H1 (cell line): Measurements from ENCODE around the gene HACD4. TPM values are rescaled to one million over a fixed set of nuclear protein-coding genes. Genes with fewer than 3 reads are reported as not detected.

Experiments used
- CTCF ChIA-PET: fragments of 300-600 bp; sonication (Branson Sonifier 250); formaldehyde crosslinking; loops from one replicate; lab custom pipeline; 2021; ENCODE audit not compliant: partially characterized antibody; lab: Charles Lee
- POLR2A ChIA-PET: fragments of 300-600 bp; sonication (Branson Sonifier 250); formaldehyde crosslinking; loops from one replicate; lab custom pipeline; 2021; ENCODE audit warnings: inconsistent platforms; ENCODE audit not compliant: partially characterized antibody; lab: Charles Lee
- DNase-seq, 2 experiments: peaks; one replicate each; pipeline versions ENCODE4 v3.0.0 to v3.0.0-alpha.2; 2010 to 2022; ENCODE audit warnings: low spot score in 2 of 2, low read depth in 1 of 2, mixed read lengths in 1 of 2
- FAIRE-seq: peaks from 2 replicates; lab custom pipeline; 2011; peaks lifted over from hg19 to GRCh38; lab: Jason Lieb, UNC
- H2AFZ ChIP-seq: 2 replicates; pipeline ENCODE4 v1.8.1; 2012; ENCODE audit warnings: low read length, inconsistent platforms
- H2AK5ac ChIP-seq: 2 replicates; pipeline ENCODE4 v1.6.1; 2013; ENCODE audit warnings: low read depth, low read length
- H2BK120ac ChIP-seq: replicated peaks from 2 replicates; pipeline ENCODE3; 2013; ENCODE audit warnings: low read depth, low read length, inconsistent platforms
- H2BK12ac ChIP-seq: 2 replicates; pipeline ENCODE4 v1.6.1; 2013; ENCODE audit warnings: low read depth, low read length
- H2BK15ac ChIP-seq: 2 replicates; pipeline ENCODE4 v1.6.1; 2013; ENCODE audit warnings: low read length
- H2BK20ac ChIP-seq: 2 replicates; pipeline ENCODE4 v1.6.1; 2013; ENCODE audit warnings: low read length
- H2BK5ac ChIP-seq: 2 replicates; pipeline ENCODE4 v1.6.1; 2013; ENCODE audit warnings: low read depth, low read length
- H3K14ac ChIP-seq: 2 replicates; pipeline ENCODE4 v1.6.1; 2013; ENCODE audit warnings: inconsistent platforms; ENCODE audit not compliant: insufficient read length
- H3K18ac ChIP-seq: 2 replicates; pipeline ENCODE4 v1.6.1; 2013; ENCODE audit warnings: low read length; ENCODE audit errors: extremely low read depth
- H3K23ac ChIP-seq: 2 replicates; pipeline ENCODE4 v1.6.1; 2013; ENCODE audit warnings: inconsistent platforms; ENCODE audit not compliant: insufficient read length
- H3K23me2 ChIP-seq: 2 replicates; pipeline ENCODE4 v1.6.1; 2013; ENCODE audit warnings: low read depth, low read length
- H3K27ac ChIP-seq: 2 replicates; pipeline ENCODE4 v1.6.1; 2011; ENCODE audit warnings: low read depth, low read length, inconsistent platforms
- H3K27me3 ChIP-seq, 4 experiments: replicated peaks in 1 of 4; 1 replicate in 1 of 4; 2 replicates in 3 of 4; pipeline versions ENCODE4 v1.6.1 to v1.8.1; 2011 to 2013; ENCODE audit warnings: low read length in 3 of 4, mild to moderate bottlenecking in 3 of 4, inconsistent platforms in 2 of 4, mixed read lengths in 2 of 4, moderate library complexity in 1 of 4; ENCODE audit not compliant: control insufficient read depth in 3 of 4, insufficient read depth in 3 of 4; ENCODE audit errors: extremely low read depth in 1 of 4
- H3K36me3 ChIP-seq, 4 experiments: 2 replicates each; pipeline versions ENCODE4 v1.6.1 to v1.8.1; 2011 to 2013; ENCODE audit warnings: mild to moderate bottlenecking in 4 of 4, low read length in 3 of 4, moderate library complexity in 2 of 4, control low read depth in 1 of 4, inconsistent platforms in 1 of 4; ENCODE audit not compliant: insufficient read depth in 4 of 4, control insufficient read depth in 2 of 4
- H3K4ac ChIP-seq: replicated peaks from 2 replicates; pipeline ENCODE3; 2013; ENCODE audit warnings: low read length, low read depth, mixed read lengths, inconsistent platforms; ENCODE audit not compliant: insufficient read length
- H3K4me1 ChIP-seq, 4 experiments: replicated peaks in 1 of 4; 1 replicate in 1 of 4; 2 replicates in 3 of 4; pipeline versions ENCODE4 v1.6.1 to v1.8.1; 2011 to 2013; ENCODE audit warnings: low read length in 3 of 4, inconsistent platforms in 2 of 4, mixed read lengths in 1 of 4; ENCODE audit not compliant: insufficient read depth in 4 of 4, control insufficient read depth in 3 of 4
- H3K4me2 ChIP-seq, 2 experiments: 2 replicates each; pipeline versions ENCODE4 v1.6.1 to v1.8.1; 2011 to 2013; ENCODE audit warnings: low read depth in 2 of 2, low read length in 2 of 2, control low read depth in 1 of 2, inconsistent platforms in 1 of 2, mild to moderate bottlenecking in 1 of 2; ENCODE audit not compliant: insufficient read depth in 1 of 2
- H3K4me3 ChIP-seq, 4 experiments: fragments of 200-600, 300-600 bp in 1 of 4; sonication (generic), shearing (Covaris generic), sonication (Bioruptor Twin) in 1 of 4; 2 replicates each; pipeline versions ENCODE4 v1.5.1 to v1.8.1; 2011 to 2016; ENCODE audit warnings: low read length in 4 of 4, low read depth in 3 of 4, control low read depth in 2 of 4, inconsistent platforms in 2 of 4, mild to moderate bottlenecking in 2 of 4, mixed read lengths in 1 of 4, moderate library complexity in 1 of 4; ENCODE audit not compliant: insufficient read depth in 2 of 4; ENCODE audit errors: extremely low read depth in 1 of 4
- H3K56ac ChIP-seq: replicated peaks from 2 replicates; pipeline ENCODE3; 2013; ENCODE audit warnings: low read depth, mild to moderate bottlenecking, mixed read lengths, low read length, inconsistent platforms; ENCODE audit not compliant: insufficient read length
- H3K79me1 ChIP-seq: 2 replicates; pipeline ENCODE4 v1.6.1; 2013; ENCODE audit warnings: low read depth, low read length, control low read depth
- H3K79me2 ChIP-seq, 2 experiments: 2 replicates each; pipeline versions ENCODE4 v1.6.1 to v1.8.1; 2012 to 2013; ENCODE audit warnings: low read length in 2 of 2, mild to moderate bottlenecking in 2 of 2, inconsistent platforms in 1 of 2; ENCODE audit not compliant: insufficient read depth in 2 of 2, control insufficient read depth in 1 of 2
- H3K9ac ChIP-seq, 4 experiments: replicated peaks in 1 of 4; 1 replicate in 1 of 4; 2 replicates in 3 of 4; pipeline versions ENCODE4 v1.6.1 to v1.8.1; 2011 to 2013; ENCODE audit warnings: low read depth in 3 of 4, low read length in 3 of 4, control low read depth in 2 of 4, mild to moderate bottlenecking in 2 of 4, moderate library complexity in 2 of 4, inconsistent platforms in 1 of 4; ENCODE audit errors: extremely low read depth in 1 of 4
- H3K9me3 ChIP-seq, 2 experiments: 2 replicates each; pipeline versions ENCODE4 v1.6.1 to v1.8.1; 2012 to 2013; ENCODE audit warnings: mild to moderate bottlenecking in 2 of 2, moderate library complexity in 2 of 2, control low read depth in 1 of 2, inconsistent platforms in 1 of 2, low read depth in 1 of 2, low read length in 1 of 2, mixed read lengths in 1 of 2; ENCODE audit not compliant: insufficient read depth in 2 of 2
- H4K20me1 ChIP-seq, 2 experiments: replicated peaks in 1 of 2; 2 replicates each; pipeline versions ENCODE3 to v1.8.1; 2011 to 2013; ENCODE audit warnings: inconsistent platforms in 2 of 2, low read length in 2 of 2, mild to moderate bottlenecking in 1 of 2; ENCODE audit not compliant: insufficient read depth in 2 of 2, control insufficient read depth in 1 of 2
- H4K5ac ChIP-seq: 2 replicates; pipeline ENCODE4 v1.6.1; 2013; ENCODE audit warnings: low read length, low read depth, mixed read lengths, inconsistent platforms; ENCODE audit not compliant: insufficient read length
- H4K8ac ChIP-seq: 2 replicates; pipeline ENCODE4 v1.8.0; 2013; ENCODE audit warnings: mild to moderate bottlenecking, moderate library complexity, low read length, inconsistent platforms; ENCODE audit not compliant: insufficient read depth; ENCODE audit errors: extremely low read depth
- H4K91ac ChIP-seq: replicated peaks from 2 replicates; pipeline ENCODE3; 2013; ENCODE audit warnings: low read length, mixed read lengths, inconsistent platforms; ENCODE audit not compliant: insufficient read length
- HDAC2 ChIP-seq, 2 experiments: fragments of 300-600 bp in 1 of 2; sonication (generic) in 1 of 2; IDR thresholded peaks; 2 replicates each; pipeline ENCODE4 v1.6.1; 2011 to 2012; ENCODE audit warnings: low read depth in 2 of 2, low read length in 2 of 2, mild to moderate bottlenecking in 2 of 2, moderate library complexity in 2 of 2, borderline replicate concordance in 1 of 2, inconsistent platforms in 1 of 2
- WGBS, 2 experiments: shearing (Covaris generic) in 1 of 2; methylation state at CpG; one replicate each; pipeline versions ENCODE4 v1.1.6 to v1.1.7; 2013 to 2015; ENCODE audit warnings: low lambda C conversion rate in 2 of 2, mixed read lengths in 2 of 2, inconsistent platforms in 1 of 2, low coverage in 1 of 2, missing lambda C conversion rate in 1 of 2; ENCODE audit not compliant: insufficient replicate concordance in 2 of 2, insufficient coverage in 1 of 2, insufficient read length in 1 of 2; ENCODE audit errors: extremely low coverage in 1 of 2, missing lambda C conversion rate in 1 of 2; 5-methylcytosine and 5-hydroxymethylcytosine counted together
- polyA plus RNA-seq, 7 experiments: library from polyadenylated mRNA; depleted of rRNA in 3 of 7; stranded (reverse) in 5 of 7; unstranded in 2 of 7; fragments of >200 nt in 5 of 7; fragments of 200-250 nt in 2 of 7; gene quantifications; 1 replicate in 5 of 7; 2 replicates in 1 of 7; 4 replicates in 1 of 7; pipeline versions ENCODE4 v1.2.1 to v1.2.3, GENCODE V29; 2011 to 2013; ENCODE audit warnings: missing spikeins in 2 of 7, mixed read lengths in 2 of 7
- total RNA-seq: library from RNA; stranded (reverse); fragmentation: NEBNext Ultra II Directional; extraction: Animal tissue kit (Norgen Biotek cat#: 25700); gene quantifications from 2 replicates; pipeline ENCODE4 v1.2.1, GENCODE V29; 2021

The HACD4 gene
- total and polyA plus RNA-seq, 2 of the 8 experiments (the other 6 are each of a cell fraction or from before 2014, with no cell fraction given), result 0.65 to 0.86 TPM

GRCh38 chr9:20988061-20988460, 43.4 kb downstream of the HACD4 start:
- no peak overlapping the region for H3K4me2 ChIP-seq
- no peak overlapping the region for H3K14ac ChIP-seq
- H3K27me3 ChIP-seq, result no peaks in the 10 kb centered on the region
- no peak overlapping the region for H2BK15ac ChIP-seq
- no peak overlapping the region for H4K8ac ChIP-seq
- H3K9me3 ChIP-seq, result no peaks in the 10 kb centered on the region
- no peak overlapping the region for H2AK5ac ChIP-seq
- H4K91ac ChIP-seq, result no peak overlapping the region
- H3K79me2 ChIP-seq, result no peaks in the 10 kb centered on the region
- no peak overlapping the region for H2BK12ac ChIP-seq
- 68% methylated on average over 3 of the region's 3 CpGs; no CpG with 5 or more reads in 1 of the 2 experiments for WGBS, 2 experiments
- H3K18ac ChIP-seq, result no peak overlapping the region
- no peaks in the 10 kb centered on the region for H4K20me1 ChIP-seq
- H3K4ac ChIP-seq, result no peak overlapping the region
- H3K4me3 ChIP-seq, result no peak overlapping the region
- no peak for TF ChIP-seq HDAC2 (IDR thresholded peaks at IDR 0.05; ENCODE audit: borderline replicate concordance in 1 of 2, low read depth in 2 of 2, low read length in 2 of 2)
- TF ChIP-seq, all 59 proteins: peak for 0
- Histone ChIP-seq H3K23me2 (no peaks in the 10 kb centered on the region), H3K56ac (no peak overlapping the region), H3K9ac (no peak overlapping the region), H3K4me1 (peaks cover 0 to 2% (median 0%) of the 10 kb centered on the region in 4 experiments; a peak in 1 of 7 replicates), H2AFZ (no peak overlapping the region), H2BK5ac (no peak overlapping the region), H2BK20ac (no peak overlapping the region), H3K23ac (no peak overlapping the region), H2BK120ac (no peak overlapping the region), H3K36me3 (peaks cover 2 to 21% (median 11%) of the 10 kb centered on the region in 4 experiments; a peak in 6 of 8 replicates), H3K79me1 (no peaks in the 10 kb centered on the region), H3K27ac (no peak overlapping the region), H4K5ac (no peak overlapping the region)
- FAIRE-seq, result no peak
- ChIA-PET CTCF (interaction anchor here (0.8 to 1.1 kb wide), 2 partner anchors 10 to 42 kb away, joined by 3 read pairs; no protein-coding TSS in a partner anchor), POLR2A (no interaction called here)
- DNase-seq, result no peak
